Upper lobe of left lung (tissue), 4 donors: Measurements from ENCODE around the gene ABCC5.

Source experiments
- CTCF ChIP-seq, 6 experiments: fragments of 450-650 bp in 4 of 6; fragments of 200-600 bp in 2 of 6; sonication (generic) in 2 of 6; IDR thresholded peaks; one replicate each; pipeline ENCODE4 v1.5.1; 2016 to 2019; ENCODE audit warnings: antibody characterized with exemption in 6 of 6
- POLR2A ChIP-seq, 4 donors: fragments of 450-650 bp; IDR thresholded peaks; one replicate each; pipeline ENCODE4 v1.5.1; 2016 to 2017; ENCODE audit warnings: antibody characterized with exemption in 4 of 4, mild to moderate bottlenecking in 2 of 4

- no peak for TF ChIP-seq CTCF (IDR thresholded peaks at IDR 0.05)
- TF ChIP-seq POLR2A (IDR thresholded peaks at IDR 0.05) = no peak
Measured at GRCh38 chr3:183921096-183921495, 96.6 kb downstream of the ABCC5 start.
